ENCODE measurements around the gene HCK.

DNA sequence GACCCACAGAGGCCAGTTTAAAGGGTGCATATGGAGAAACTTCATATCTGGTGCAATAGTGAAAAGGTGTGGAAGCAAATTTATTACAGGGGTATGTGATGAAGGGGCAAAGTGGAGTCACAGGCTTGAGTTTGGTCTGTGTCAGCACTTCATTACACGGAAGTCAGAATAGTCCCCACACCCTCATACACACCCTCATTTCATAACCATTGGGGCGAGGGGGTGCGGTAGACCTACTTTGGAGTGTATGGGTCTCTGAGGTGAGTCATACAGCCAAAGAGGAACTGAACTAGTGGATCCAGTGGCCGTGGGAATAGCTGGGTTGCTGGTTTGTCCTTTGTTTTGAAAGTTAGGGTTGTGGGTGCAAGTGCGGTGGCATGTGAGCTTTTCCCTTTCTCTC is 60.8 kb downstream of the HCK start:
- TF ChIP-seq CTCF (conservative IDR thresholded peaks at IDR 0.05 in 1 of 2, IDR thresholded peaks at IDR 0.05 in 1 of 2; ENCODE audit: extremely low read depth in 1 of 2, insufficient read depth in 1 of 2, low read depth in 1 of 2, low read length in 2 of 2) (no peak), EZH2 (IDR thresholded peaks at IDR 0.05; ENCODE audit: borderline replicate concordance, low read length) (no peak)

Data from mammary epithelial cell (primary cell).